GF-D8 (cell line): ENCODE results near the gene TDRD7.

Experiments
- DNase-seq: peaks from one replicate; lab custom pipeline; 2025; lab: John Stamatoyannopoulos, UW

The TDRD7 gene

DNA sequence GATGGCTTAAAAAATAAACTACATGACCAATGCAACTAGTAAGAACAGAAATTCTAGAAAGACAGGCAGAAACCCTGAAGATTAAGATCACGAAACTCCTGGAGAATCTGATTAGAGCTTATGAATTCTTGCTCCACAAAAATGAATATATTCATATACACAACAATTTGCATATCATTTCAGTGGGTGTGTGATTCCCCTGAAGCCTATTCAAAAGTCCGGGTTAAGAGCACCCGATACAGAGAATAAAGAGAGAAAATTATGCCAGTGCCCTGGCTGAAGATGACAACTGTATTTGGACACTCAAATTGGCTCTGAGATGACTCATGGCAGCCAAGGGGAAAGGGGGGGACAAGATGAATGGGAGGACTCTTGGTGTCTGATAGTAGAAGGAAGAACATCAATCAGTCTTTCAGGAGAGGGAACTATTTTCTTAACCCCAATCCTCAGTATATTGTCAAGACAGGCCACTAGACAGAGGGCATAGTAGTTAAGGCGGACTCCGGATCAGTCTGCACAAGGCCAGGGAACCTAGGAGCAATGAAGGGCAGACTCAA lies 95.6 kb downstream of the TDRD7 start:
- DNase-seq, result no peak

DNA sequence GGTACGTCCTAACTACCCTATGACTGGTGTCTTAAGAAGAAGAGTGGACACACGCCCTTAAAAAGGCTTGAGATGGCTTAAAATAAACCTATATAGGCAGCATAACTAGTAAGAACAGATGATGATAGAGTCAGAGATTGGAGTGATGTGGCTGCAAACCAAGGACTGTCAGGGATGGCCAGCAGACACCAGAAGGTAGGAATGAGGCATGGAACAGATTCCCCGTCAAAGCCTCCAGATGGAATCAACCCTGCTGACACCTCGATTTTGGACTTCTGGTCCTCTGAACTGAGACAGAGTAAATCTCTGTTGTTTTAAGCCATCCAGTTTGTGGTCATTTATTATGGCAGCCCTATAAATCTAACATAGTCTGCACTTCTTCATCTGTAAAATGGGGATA lies 97.0 kb downstream of the TDRD7 start:
- DNase-seq, result no peak

- no peak for DNase-seq
Measured at GRCh38 chr9:97510797-97511654, 99.1 kb downstream of the TDRD7 start.

- no peak for DNase-seq
Measured at GRCh38 chr9:97511655-97512427, 99.9 kb downstream of the TDRD7 start.

DNA sequence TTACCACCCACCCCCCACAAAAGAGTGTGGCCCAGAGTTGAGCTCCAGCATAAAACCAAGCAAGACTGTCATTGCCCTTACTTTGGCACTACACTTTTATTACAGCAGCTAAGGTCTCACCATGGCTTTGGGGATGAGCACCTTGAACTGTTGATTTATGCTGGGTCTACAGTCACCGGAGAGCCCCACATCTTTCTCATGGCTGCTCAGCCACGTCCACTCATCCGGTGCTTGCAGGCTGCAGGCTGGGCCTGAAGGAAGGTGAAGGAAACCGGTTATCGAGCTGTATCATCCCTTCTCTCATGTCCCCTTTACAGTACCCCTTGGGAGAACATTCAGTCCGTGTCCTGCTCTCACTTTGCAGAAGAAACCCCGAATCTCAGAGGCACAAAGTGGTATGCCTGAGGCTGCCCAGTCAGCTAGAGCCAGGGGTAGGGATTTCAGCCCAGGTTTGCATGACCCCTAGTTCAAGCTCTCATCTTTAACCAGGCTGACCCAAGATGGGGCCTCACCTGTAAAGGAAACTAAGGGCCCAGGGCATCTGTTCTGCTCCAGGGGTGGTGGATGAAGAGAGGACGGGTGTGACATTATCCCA lies 101.2 kb downstream of the TDRD7 start:
- no peak for DNase-seq

DNA sequence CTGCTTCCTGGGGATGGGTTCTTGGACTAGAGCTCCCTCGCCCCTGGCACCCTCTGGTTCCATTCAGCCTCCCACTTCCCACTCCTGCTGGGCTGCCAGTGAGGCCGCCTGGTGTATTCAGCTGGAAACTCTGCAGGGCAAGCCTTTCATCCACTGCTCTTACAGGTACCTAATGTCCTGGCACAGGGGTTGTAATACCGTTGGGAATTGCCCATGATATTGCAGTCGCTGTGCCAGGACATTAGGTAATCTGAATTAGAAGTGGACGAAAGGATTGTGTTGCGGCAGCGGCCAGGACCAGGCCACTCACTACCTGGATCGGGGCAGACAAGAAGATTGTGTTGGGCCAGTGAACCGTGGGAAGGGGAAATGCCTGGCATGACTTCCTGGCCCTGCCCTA lies 102.6 kb downstream of the TDRD7 start:
- DNase-seq, result no peak

DNA sequence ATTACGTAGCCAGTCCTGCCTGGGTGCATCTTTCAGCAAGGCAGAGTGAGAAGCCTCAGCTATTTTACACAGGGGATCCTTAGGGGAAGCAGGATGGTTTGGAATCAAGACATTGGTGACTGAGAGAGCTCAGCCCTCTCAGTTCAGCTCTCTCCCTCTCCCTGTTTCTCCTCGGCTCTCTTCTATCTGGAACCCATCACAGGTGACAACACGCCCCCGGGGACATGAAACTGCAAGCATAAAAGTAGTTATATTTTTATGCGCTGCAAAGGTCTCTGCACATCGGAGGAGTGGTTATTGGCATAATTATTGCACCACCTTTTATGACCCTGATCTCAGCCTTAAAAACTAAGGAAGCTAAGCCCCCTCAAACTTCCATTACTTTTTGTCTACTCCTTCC lies 103.8 kb downstream of the TDRD7 start:
- no peak for DNase-seq

GRCh38 chr9:97516111-97516510 lies 104.2 kb downstream of the TDRD7 start:
- DNase-seq, result no peak

DNA sequence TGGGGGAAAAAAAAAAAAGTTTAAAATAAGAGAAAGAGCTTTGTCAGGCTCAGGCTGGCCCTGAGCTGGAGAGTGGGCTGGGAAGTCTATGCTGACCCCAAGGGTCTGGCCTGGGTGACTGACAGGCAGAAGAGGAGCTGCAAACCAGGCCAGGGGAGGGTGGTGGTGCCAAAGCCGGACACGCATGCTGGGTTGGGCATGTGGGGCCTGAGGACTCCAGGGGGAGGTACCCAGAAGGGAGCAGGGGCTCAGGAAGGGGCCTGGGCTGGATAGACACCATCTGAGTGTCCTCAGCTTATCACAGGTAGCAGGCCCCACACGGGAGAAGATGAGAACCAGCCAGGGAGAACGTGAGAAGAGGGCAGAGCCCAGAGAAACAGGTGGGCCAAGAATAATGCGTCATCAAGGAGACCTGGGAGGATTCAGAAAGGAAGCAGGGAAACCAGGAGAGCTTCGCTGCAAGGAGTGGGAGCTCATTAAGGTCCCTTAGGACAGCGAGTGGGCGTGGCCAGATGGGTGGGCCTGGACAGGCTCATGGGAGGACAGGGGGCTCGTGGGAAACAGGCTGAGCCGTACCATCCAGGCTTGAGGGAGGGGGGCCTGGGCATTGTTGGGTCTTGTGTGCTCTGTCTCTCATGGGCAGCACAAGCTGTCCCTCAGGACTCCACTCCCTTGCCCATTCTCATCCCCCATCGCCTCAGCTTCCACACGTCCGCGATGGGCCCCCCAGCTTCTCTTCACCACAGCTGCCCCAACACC lies 105.6 kb downstream of the TDRD7 start:
- DNase-seq, result no peak

GRCh38 chr9:97518166-97518908 lies 106.4 kb downstream of the TDRD7 start:
- no peak for DNase-seq

GRCh38 chr9:97518909-97519307 lies 107.0 kb downstream of the TDRD7 start:
- no peak for DNase-seq

DNA sequence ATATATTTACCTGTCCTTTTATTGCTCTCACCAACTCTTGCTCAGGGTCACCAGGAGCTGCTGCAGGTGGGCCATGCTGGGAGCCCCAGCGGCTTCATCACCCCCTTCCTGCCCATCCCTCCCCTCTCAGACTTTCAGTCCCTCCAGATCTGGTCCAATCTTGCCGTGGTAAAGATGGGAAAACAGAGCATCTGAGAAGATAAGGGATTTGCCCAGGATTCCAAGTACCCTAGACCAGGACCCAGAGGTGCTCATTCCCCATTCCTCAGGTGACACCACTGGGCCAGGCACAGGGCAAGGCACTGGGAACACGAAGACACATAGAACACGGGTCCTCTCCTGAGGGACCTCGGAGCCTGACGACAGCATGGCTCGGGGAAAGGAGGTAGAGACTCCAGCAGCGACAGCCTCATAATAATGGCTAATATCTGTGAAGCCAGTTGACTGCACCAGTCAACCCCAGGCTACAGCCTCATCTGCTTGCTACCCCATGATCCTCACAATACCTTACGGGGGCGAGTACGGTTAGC lies 107.6 kb downstream of the TDRD7 start:
- no peak for DNase-seq

DNA sequence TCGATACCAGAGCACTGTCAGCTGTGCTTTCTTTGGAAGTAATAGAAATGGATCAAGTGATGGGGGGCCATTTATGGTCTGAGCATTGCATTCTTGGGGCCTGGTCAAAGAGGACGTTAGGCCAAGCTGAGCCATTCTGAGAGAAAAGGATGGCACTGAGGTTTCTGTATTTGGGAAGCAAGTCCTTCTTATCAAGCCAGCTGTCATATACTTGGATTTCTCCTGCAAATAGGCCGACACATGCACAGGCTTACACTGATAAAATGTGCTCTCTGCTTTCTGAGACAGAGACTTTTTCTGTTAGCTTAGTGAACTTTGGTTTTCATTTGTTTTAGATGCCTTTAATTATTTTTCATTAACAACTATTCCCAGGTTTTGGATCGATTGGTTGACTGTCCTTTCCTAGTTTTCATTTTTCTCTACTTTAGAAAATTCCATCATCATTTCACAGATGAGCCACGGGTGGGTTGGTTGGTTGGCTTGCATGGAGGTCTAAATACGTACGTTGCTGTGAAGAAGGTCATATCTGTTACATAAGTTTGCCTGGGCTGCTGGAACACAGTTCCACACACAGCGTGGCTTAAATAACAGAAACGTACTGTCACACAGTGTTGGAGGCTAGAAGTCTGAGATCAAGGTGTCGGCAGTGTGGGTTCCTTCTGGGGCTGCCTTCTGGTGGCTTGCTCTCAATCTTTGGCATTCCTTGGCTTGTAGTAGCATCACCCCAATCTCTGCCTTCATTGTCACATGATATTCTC lies 109.9 kb downstream of the TDRD7 start:
- DNase-seq, result no peak

DNA sequence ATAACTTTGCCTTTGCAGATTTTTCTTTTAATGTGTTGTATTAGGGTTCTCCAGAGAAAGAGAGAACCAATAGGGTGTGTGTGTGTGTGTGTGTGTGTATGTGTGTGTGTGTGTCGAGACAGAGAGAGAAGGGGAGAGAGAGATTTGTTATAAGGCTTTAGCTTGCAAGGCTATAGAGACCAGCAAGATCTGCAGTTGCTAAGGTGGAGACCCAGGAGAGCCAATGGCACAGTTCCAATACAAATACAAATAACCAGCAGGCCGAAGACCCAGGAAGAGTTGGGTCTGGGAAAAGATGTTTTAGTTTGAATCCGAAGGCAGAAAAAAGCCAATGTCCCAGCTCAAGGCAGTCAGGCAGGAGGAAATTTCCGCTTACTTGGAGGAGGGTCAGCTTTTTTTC lies 112.5 kb downstream of the TDRD7 start:
- DNase-seq, result no peak

GRCh38 chr9:97525451-97525850 lies 113.6 kb downstream of the TDRD7 start:
- no peak for DNase-seq

- no peak for DNase-seq
Measured at GRCh38 chr9:97526895-97527575, 115.1 kb downstream of the TDRD7 start.

- no peak for DNase-seq
Measured at GRCh38 chr9:97527626-97528528, 116.0 kb downstream of the TDRD7 start.

GRCh38 chr9:97528529-97529230 lies 116.8 kb downstream of the TDRD7 start:
- DNase-seq, result no peak
